ENCODE measurements around the gene ZP1. TPM values are rescaled to one million over a fixed set of nuclear protein-coding genes. Genes with fewer than 3 reads are reported as not detected.

Gene ZP1
- total RNA-seq, 1 donor from 2014 or later = not detected

DNA sequence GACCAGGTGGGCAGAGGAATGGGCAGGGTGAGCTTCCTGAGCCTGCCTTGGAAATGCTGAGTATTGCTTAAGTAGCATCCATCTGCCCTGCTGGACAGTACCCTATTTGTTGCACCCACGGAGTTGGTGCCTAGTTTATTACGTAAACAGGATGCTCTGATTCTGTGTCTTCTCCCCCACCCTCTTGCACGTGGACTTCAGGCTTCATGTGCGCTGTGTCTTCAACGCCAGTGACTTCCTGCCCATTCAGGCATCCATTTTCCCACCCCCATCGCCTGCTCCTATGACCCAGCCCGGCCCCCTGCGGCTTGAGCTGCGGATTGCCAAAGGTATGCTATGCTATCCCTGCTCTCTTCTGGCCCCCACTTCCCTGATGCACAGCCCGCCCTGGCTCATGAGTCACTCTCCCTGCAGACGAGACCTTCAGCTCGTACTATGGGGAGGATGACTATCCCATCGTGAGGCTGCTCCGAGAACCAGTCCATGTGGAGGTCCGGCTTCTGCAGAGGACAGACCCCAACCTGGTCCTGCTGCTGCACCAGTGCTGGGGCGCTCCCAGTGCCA, 5.7 kb downstream of the ZP1 start:
- no peak overlapping the region for H3K4me3 ChIP-seq
- DNase-seq (peak; percentile 49), ATAC-seq (peak; percentile 6)
- H3K27ac ChIP-seq = no peak overlapping the region
- H3K4me1 ChIP-seq = peaks cover 20% of the 10 kb centered on the region
- intact Hi-C loops (cut with DNase I) = no loop called here
- no peaks in the 10 kb centered on the region for H3K27me3 ChIP-seq
- H3K9me3 ChIP-seq = no peaks in the 10 kb centered on the region
- no peaks in the 10 kb centered on the region for H3K36me3 ChIP-seq
- TF ChIP-seq, protein P1, sequence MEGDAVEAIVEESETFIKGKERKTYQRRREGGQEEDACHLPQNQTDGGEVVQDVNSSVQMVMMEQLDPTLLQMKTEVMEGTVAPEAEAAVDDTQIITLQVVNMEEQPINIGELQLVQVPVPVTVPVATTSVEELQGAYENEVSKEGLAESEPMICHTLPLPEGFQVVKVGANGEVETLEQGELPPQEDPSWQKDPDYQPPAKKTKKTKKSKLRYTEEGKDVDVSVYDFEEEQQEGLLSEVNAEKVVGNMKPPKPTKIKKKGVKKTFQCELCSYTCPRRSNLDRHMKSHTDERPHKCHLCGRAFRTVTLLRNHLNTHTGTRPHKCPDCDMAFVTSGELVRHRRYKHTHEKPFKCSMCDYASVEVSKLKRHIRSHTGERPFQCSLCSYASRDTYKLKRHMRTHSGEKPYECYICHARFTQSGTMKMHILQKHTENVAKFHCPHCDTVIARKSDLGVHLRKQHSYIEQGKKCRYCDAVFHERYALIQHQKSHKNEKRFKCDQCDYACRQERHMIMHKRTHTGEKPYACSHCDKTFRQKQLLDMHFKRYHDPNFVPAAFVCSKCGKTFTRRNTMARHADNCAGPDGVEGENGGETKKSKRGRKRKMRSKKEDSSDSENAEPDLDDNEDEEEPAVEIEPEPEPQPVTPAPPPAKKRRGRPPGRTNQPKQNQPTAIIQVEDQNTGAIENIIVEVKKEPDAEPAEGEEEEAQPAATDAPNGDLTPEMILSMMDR (IDR thresholded peaks at IDR 0.05) = no peak

GRCh38 chr11:60873533-60873932, 6.2 kb downstream of the ZP1 start:
- DNase-seq (peak; percentile 44), ATAC-seq (no peak)
- TF ChIP-seq, protein P1 (IDR thresholded peaks at IDR 0.05) = no peak
- Histone ChIP-seq H3K27ac (no peak overlapping the region), H3K4me1 (peaks cover 20% of the 10 kb centered on the region), H3K27me3 (no peaks in the 10 kb centered on the region), H3K9me3 (no peaks in the 10 kb centered on the region), H3K36me3 (no peaks in the 10 kb centered on the region), H3K4me3 (no peak overlapping the region)
- intact Hi-C loops (cut with DNase I) = no loop called here

- Histone ChIP-seq H3K4me3 (no peak overlapping the region), H3K27me3 (no peaks in the 10 kb centered on the region), H3K27ac (no peak overlapping the region), H3K9me3 (no peaks in the 10 kb centered on the region), H3K36me3 (no peaks in the 10 kb centered on the region), H3K4me1 (peaks cover 20% of the 10 kb centered on the region)
- no peak for ATAC-seq
- TF ChIP-seq, protein P1 (IDR thresholded peaks at IDR 0.05) = no peak
- peak; percentile 55 for DNase-seq
- intact Hi-C loops (cut with DNase I) = no loop called here
Observed at GRCh38 chr11:60874421-60875365, 7.4 kb downstream of the ZP1 start.

DNA sequence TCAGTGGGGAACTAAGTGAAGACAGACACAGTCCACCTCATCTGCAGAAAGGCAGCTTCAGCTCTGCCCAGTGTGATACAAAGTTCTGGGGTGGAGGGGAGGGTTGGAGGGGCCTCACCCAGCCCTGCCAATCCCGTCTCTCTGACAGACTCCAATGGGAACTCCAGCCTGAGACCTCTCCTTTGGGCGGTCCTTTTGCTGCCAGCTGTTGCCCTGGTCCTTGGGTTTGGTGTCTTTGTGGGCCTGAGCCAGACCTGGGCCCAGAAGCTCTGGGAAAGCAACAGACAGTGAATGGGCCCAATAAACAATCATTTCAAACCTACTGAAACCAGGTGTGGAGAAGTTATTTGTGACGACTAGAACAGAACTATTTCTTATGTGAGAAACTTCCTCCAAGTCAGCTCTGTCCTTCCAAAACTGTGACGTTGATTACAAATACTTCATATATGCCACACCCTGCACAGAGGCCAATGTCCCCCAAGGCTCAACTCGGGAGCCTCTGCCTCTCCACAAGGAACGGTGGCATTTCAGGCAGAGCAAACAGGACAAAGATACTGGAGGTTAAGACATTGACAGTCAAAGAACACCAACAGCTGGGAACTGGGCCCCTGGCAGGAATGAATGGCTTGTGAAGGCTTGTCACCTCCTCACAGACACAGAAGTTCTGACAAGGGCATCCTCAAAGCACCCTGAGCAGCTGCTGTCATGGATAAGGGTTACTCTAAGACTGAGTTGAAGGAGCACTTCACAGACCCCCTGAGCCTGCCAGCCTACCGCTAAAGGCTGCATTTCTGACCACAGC, 8.2 kb downstream of the ZP1 start:
- Histone ChIP-seq H3K9me3 (no peaks in the 10 kb centered on the region), H3K4me1 (peaks cover 20% of the 10 kb centered on the region), H3K27ac (no peak overlapping the region), H3K27me3 (no peaks in the 10 kb centered on the region), H3K36me3 (no peaks in the 10 kb centered on the region), H3K4me3 (no peak overlapping the region)
- ATAC-seq (no peak), DNase-seq (peak; percentile 43)
- intact Hi-C loops (cut with DNase I) = no loop called here
- TF ChIP-seq, protein P1 (IDR thresholded peaks at IDR 0.05) = no peak

DNA sequence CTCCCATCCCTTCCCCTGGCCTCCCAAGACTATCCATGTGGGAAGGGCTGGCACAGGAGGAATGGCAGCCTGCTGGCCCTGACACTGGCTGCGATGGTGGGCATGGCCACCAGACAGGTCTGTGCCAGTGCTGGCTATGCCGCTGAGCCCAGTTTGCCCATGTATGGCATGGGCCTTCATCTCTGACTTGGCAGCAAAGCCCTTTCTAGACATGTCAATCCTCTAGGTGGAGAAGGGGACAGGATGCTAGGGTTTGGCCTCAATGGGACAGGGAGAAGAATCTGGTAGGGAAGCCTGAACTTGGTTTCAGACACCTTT, 8.8 kb downstream of the ZP1 start:
- DNase-seq = no peak
- intact Hi-C loops (cut with DNase I) = no loop called here
- TF ChIP-seq, protein P1 (IDR thresholded peaks at IDR 0.05) = no peak

More for the DNA sequence above, 8.8 kb downstream of the ZP1 start:
- no peaks in the 10 kb centered on the region for H3K27me3 ChIP-seq
- no peaks in the 10 kb centered on the region for H3K9me3 ChIP-seq
- no peak overlapping the region for H3K4me3 ChIP-seq
- ATAC-seq = no peak
- no peaks in the 10 kb centered on the region for H3K36me3 ChIP-seq
- H3K4me1 ChIP-seq = peaks cover 18% of the 10 kb centered on the region
- no peak overlapping the region for H3K27ac ChIP-seq
